Gastrocnemius medialis (tissue), 4 donors: Measurements from ENCODE around the gene ZC3H12A. TPM values are rescaled to one million over a fixed set of nuclear protein-coding genes. Genes with fewer than 3 reads are reported as not detected.

Experiments used
- ATAC-seq, 2 donors: fragments of 150-250 bp; one replicate each; pipeline ENCODE4 v1.9.1; 2016
- DNase-seq, 2 donors: peaks; one replicate each; pipeline ENCODE4 v3.0.0-alpha.2; 2019
- H3K27ac ChIP-seq, 4 donors: fragments of 200-600 bp; sonication (generic); 1 replicate in 1 of 4; 2 replicates in 3 of 4; pipeline ENCODE4 v1.5.1; 2016 to 2018; ENCODE audit warnings: mild to moderate bottlenecking in 2 of 4, moderate library complexity in 1 of 4
- H3K27me3 ChIP-seq, 3 donors: fragments of 200-600 bp; sonication (generic) in 2 of 3; 1 replicate in 1 of 3; 2 replicates in 2 of 3; pipeline versions ENCODE4 v1.5.1 to v1.6.0; 2016 to 2019; ENCODE audit warnings: mild to moderate bottlenecking in 1 of 3, moderate library complexity in 1 of 3
- H3K36me3 ChIP-seq, 2 donors: fragments of 200-600 bp; sonication (generic) in 1 of 2; one replicate each; pipeline ENCODE4 v1.5.1; 2017 to 2018
- H3K4me1 ChIP-seq, 2 donors: fragments of 200-600 bp; sonication (generic) in 1 of 2; one replicate each; pipeline ENCODE4 v1.5.1; 2016 to 2017; ENCODE audit warnings: mild to moderate bottlenecking in 2 of 2
- H3K4me3 ChIP-seq, 4 donors: fragments of 200-600 bp; sonication (generic) in 3 of 4; 1 replicate in 1 of 4; 2 replicates in 3 of 4; pipeline ENCODE4 v1.5.1; 2016 to 2019; ENCODE audit warnings: mild to moderate bottlenecking in 2 of 4
- H3K9me3 ChIP-seq, 3 donors: fragments of 200-600 bp; sonication (generic) in 2 of 3; 1 replicate in 1 of 3; 2 replicates in 2 of 3; pipeline ENCODE4 v1.5.1; 2016 to 2019
- CTCF ChIP-seq, 5 experiments: fragments of 450-650 bp in 3 of 5; fragments of 200-600 bp in 2 of 5; sonication (generic) in 2 of 5; IDR thresholded peaks in 4 of 5; conservative IDR thresholded peaks in 1 of 5; 1 replicate in 4 of 5; 2 replicates in 1 of 5; pipeline ENCODE4 v1.5.1; 2016 to 2019; ENCODE audit warnings: antibody characterized with exemption in 5 of 5, mild to moderate bottlenecking in 3 of 5, moderate library complexity in 3 of 5
- POLR2A ChIP-seq, 2 donors: fragments of 450-650 bp; IDR thresholded peaks; one replicate each; pipeline ENCODE4 v1.6.1; 2017; ENCODE audit warnings: antibody characterized with exemption in 2 of 2, mild to moderate bottlenecking in 2 of 2, moderate library complexity in 2 of 2
- in situ Hi-C, 4 donors: fragments of 200-750 bp; cut with MboI; loops; one replicate each; pipeline versions ENCODE4 v1.15.0 to v1.8.0; 2017; ENCODE audit warnings: low sequenced_read_pairs in 4 of 4
- intact Hi-C: fragments of 100-400 bp; cut with DNase I; formaldehyde crosslinking; loops from one replicate; pipeline ENCODE4 v1.15.1; 2023; ENCODE audit warnings: low total_unique reads
- total RNA-seq, 4 donors: library from RNA; depleted of rRNA; stranded (reverse); fragments of >200 nt; gene quantifications; one replicate each; pipeline versions ENCODE4 v1.1.0 to v1.2.3, GENCODE V29; 2016

Gene ZC3H12A
- total RNA-seq, 4 donors from 2014 or later = 5.3 to 27.1 (median 8.6) TPM

- in situ Hi-C loops = no loop called here
- no peaks in the 10 kb centered on the region for H3K27me3 ChIP-seq
- peaks cover 0 to 35% of the 10 kb centered on the region in 2 donors for H3K36me3 ChIP-seq
These were observed 21.5 kb downstream of the ZC3H12A start for GRCh38 chr1:37495875-37496274.

GRCh38 chr1:37497832-37498231 is 23.5 kb downstream of the ZC3H12A start:
- in situ Hi-C loops (no loop called here), intact Hi-C loops (no loop called here)
- no peak for ATAC-seq
- TF ChIP-seq POLR2A (IDR thresholded peaks at IDR 0.05) (no peak), CTCF (IDR thresholded peaks at IDR 0.05 in 4 of 5, conservative IDR thresholded peaks at IDR 0.05 in 1 of 5) (no peak)
- Histone ChIP-seq H3K9me3 (no peaks in the 10 kb centered on the region), H3K4me1 (peaks cover 10 to 12% of the 10 kb centered on the region in 2 donors), H3K4me3 (no peak overlapping the region), H3K36me3 (peaks cover 0 to 33% of the 10 kb centered on the region in 2 donors), H3K27ac (peak overlapping the region in 1 of 4 donors; percentile 67), H3K27me3 (no peaks in the 10 kb centered on the region)
- DNase-seq = no peak

More at GRCh38 chr1:37495875-37496274, 21.5 kb downstream of the ZC3H12A start:
- H3K9me3 ChIP-seq = no peaks in the 10 kb centered on the region
- H3K4me3 ChIP-seq = no peak overlapping the region
- TF ChIP-seq CTCF (IDR thresholded peaks at IDR 0.05 in 4 of 5, conservative IDR thresholded peaks at IDR 0.05 in 1 of 5) (no peak), POLR2A (IDR thresholded peaks at IDR 0.05) (no peak)
- peaks cover 10 to 12% of the 10 kb centered on the region in 2 donors for H3K4me1 ChIP-seq
- no peak overlapping the region for H3K27ac ChIP-seq
- ATAC-seq (no peak), DNase-seq (no peak)
- intact Hi-C loops = no loop called here

- Histone ChIP-seq H3K27me3 (no peaks in the 10 kb centered on the region), H3K4me1 (peaks cover 10 to 12% of the 10 kb centered on the region in 2 donors), H3K9me3 (no peaks in the 10 kb centered on the region), H3K27ac (peak overlapping the region; percentile 64 to 76 (median 67)), H3K36me3 (peaks cover 0 to 26% of the 10 kb centered on the region in 2 donors), H3K4me3 (no peak overlapping the region)
- DNase-seq (peak in 1 of 2 donors; percentile 46), ATAC-seq (peak; percentile 94 to 96)
- intact Hi-C loops (no loop called here), in situ Hi-C loops (no loop called here)
- TF ChIP-seq CTCF (IDR thresholded peaks at IDR 0.05 in 4 of 5, conservative IDR thresholded peaks at IDR 0.05 in 1 of 5) (no peak), POLR2A (IDR thresholded peaks at IDR 0.05) (no peak)
These were observed 24.7 kb downstream of the ZC3H12A start for GRCh38 chr1:37498872-37499617.

GRCh38 chr1:37501661-37502060 is 27.3 kb downstream of the ZC3H12A start:
- H3K27me3 ChIP-seq = no peaks in the 10 kb centered on the region
- H3K36me3 ChIP-seq = peaks cover 0 to 23% of the 10 kb centered on the region in 2 donors
- no peak for DNase-seq
- H3K27ac ChIP-seq = no peak overlapping the region
- in situ Hi-C loops (no loop called here), intact Hi-C loops (no loop called here)
- H3K4me1 ChIP-seq = peaks cover 10 to 12% of the 10 kb centered on the region in 2 donors
- no peak for ATAC-seq
- no peak for TF ChIP-seq POLR2A (IDR thresholded peaks at IDR 0.05)
- TF ChIP-seq CTCF (IDR thresholded peaks at IDR 0.05 in 4 of 5, conservative IDR thresholded peaks at IDR 0.05 in 1 of 5) = no peak
- no peak overlapping the region for H3K4me3 ChIP-seq
- no peaks in the 10 kb centered on the region for H3K9me3 ChIP-seq
